GM12878 (cell line): ENCODE measurements around the gene ITGB5.

Experiments used
- REST ChIP-seq: IDR thresholded peaks from 2 replicates; pipeline ENCODE4 v1.6.1; 2012; ENCODE audit warnings: mild to moderate bottlenecking, low read depth, low read length
- SP1 ChIP-seq: IDR thresholded peaks from one replicate; pipeline ENCODE4 v1.6.1; 2011; ENCODE audit warnings: low read depth, low read length
- USF2 ChIP-seq: IDR thresholded peaks from 2 replicates; pipeline ENCODE4 v1.6.1; 2011; ENCODE audit warnings: low read depth, low read length, improper control_type of control experiment, borderline replicate concordance
- ZNF24 ChIP-seq: fragments of 450-650 bp; IDR thresholded peaks from 2 replicates; pipeline ENCODE4 v1.6.1; 2017; ENCODE audit warnings: antibody characterized with exemption, mild to moderate bottlenecking
- TF ChIP-seq, protein P1 (sequence below), 3 experiments: IDR thresholded peaks in 2 of 3; conservative IDR thresholded peaks in 1 of 3; 2 replicates each; pipeline ENCODE4 v1.5.1; 2011; ENCODE audit warnings: low read depth in 3 of 3, low read length in 3 of 3, mild to moderate bottlenecking in 3 of 3, control low read depth in 2 of 3, moderate library complexity in 2 of 3, inconsistent platforms in 1 of 3, mixed read lengths in 1 of 3; ENCODE audit not compliant: control insufficient read depth in 2 of 3, insufficient read depth in 1 of 3; ENCODE audit errors: extremely low read depth in 1 of 3

DNA sequence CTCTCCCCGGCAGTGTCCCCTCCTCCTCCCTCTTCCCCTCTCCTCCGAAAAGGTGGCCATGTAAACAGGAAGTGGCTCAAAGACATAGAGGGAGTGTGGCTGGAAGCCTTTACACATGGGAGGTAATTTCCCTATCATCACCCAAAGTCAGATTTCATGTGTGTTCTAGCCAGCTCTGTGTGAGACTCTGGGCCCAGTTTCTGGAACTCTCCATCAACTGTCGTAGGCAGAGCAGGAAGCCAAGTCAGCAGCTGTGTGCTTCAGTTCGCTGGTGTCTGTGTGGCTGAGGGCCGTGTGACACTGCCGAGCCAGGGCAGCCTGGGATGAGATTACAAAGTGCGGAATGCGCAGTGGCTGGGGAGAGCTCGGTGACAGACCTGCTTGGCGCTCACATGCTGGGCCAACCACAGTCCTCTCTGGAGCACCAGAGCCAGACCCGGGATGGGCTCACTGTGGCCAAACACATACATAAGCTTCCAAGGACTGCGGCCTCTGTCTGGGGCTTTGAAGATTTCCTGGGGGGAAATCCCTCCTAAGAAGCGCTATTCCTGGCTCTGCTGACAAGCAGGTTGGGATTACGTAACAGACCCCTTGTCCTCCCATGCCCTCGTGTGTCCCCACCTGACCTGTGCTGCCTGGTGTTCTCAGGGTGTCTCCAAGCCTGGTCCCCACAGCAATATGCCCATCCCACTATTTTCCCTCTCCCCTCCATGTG is 106.2 kb downstream of the ITGB5 start:
- TF ChIP-seq, protein P1, sequence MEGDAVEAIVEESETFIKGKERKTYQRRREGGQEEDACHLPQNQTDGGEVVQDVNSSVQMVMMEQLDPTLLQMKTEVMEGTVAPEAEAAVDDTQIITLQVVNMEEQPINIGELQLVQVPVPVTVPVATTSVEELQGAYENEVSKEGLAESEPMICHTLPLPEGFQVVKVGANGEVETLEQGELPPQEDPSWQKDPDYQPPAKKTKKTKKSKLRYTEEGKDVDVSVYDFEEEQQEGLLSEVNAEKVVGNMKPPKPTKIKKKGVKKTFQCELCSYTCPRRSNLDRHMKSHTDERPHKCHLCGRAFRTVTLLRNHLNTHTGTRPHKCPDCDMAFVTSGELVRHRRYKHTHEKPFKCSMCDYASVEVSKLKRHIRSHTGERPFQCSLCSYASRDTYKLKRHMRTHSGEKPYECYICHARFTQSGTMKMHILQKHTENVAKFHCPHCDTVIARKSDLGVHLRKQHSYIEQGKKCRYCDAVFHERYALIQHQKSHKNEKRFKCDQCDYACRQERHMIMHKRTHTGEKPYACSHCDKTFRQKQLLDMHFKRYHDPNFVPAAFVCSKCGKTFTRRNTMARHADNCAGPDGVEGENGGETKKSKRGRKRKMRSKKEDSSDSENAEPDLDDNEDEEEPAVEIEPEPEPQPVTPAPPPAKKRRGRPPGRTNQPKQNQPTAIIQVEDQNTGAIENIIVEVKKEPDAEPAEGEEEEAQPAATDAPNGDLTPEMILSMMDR (IDR thresholded peaks at IDR 0.05 in 2 of 3, conservative IDR thresholded peaks at IDR 0.05 in 1 of 3; ENCODE audit: control insufficient read depth in 2 of 3, extremely low read depth in 1 of 3, insufficient read depth in 1 of 3, low read depth in 3 of 3, low read length in 3 of 3): no peak
- TF ChIP-seq ZNF24: no peak
- TF ChIP-seq SP1: no peak
- no peak for TF ChIP-seq USF2
- TF ChIP-seq REST: no peak
